Measurements from ENCODE around the gene CBFA2T2. TPM values are rescaled to one million over a fixed set of nuclear protein-coding genes. Genes with fewer than 3 reads are reported as not detected.
A peak's percentile ranks its signal among the peaks of the same experiment; 100 is the strongest.

Gene CBFA2T2
- total RNA-seq, 2 experiments from 2014 or later = 10.2 to 10.9 TPM

DNA sequence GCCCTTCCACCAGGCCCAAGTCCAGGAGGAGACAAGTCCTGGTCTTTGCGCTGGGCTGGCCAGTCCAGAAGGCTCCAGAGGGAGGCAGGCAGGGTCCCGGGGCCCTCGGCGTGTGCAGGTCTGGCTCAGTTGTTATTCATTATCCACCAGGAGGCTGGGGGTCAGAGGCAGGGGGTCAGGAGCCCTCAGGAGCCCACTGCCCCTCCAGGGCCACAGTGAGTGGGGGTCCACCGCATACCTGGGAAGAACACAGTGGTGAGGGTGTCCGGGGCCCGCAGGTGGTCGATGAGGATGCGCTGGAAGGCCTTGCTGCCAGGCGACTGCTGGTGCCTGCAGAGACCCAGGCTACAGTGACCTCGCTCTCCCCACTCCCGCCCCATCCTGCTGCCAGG lies 167.8 kb downstream of the CBFA2T2 start:
- Mint-ChIP-seq H3K27ac (no peak overlapping the region), H3K9me3 (no peaks in the 10 kb centered on the region), H3K36me3 (ENCODE audit: low read depth) (no peaks in the 10 kb centered on the region), H3K4me1 (ENCODE audit: low read depth) (peaks cover 10% of the 10 kb centered on the region), H3K4me3 (no peak overlapping the region), H3K27me3 (no peaks in the 10 kb centered on the region)
- CTCF ChIA-PET = no interaction called here
- TF ChIP-seq, protein P1, sequence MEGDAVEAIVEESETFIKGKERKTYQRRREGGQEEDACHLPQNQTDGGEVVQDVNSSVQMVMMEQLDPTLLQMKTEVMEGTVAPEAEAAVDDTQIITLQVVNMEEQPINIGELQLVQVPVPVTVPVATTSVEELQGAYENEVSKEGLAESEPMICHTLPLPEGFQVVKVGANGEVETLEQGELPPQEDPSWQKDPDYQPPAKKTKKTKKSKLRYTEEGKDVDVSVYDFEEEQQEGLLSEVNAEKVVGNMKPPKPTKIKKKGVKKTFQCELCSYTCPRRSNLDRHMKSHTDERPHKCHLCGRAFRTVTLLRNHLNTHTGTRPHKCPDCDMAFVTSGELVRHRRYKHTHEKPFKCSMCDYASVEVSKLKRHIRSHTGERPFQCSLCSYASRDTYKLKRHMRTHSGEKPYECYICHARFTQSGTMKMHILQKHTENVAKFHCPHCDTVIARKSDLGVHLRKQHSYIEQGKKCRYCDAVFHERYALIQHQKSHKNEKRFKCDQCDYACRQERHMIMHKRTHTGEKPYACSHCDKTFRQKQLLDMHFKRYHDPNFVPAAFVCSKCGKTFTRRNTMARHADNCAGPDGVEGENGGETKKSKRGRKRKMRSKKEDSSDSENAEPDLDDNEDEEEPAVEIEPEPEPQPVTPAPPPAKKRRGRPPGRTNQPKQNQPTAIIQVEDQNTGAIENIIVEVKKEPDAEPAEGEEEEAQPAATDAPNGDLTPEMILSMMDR (IDR thresholded peaks at IDR 0.05) = no peak
- POLR2A ChIA-PET = interaction anchor here (3.8 kb wide), 1 partner anchor 9 kb away, joined by 16 read pairs; the partner anchor contains the start of gene ACTL10
- no peak for ATAC-seq
- peak; percentile 1 for DNase-seq
- intact Hi-C loops (cut with micrococcal nuclease) = no loop called here

DNA sequence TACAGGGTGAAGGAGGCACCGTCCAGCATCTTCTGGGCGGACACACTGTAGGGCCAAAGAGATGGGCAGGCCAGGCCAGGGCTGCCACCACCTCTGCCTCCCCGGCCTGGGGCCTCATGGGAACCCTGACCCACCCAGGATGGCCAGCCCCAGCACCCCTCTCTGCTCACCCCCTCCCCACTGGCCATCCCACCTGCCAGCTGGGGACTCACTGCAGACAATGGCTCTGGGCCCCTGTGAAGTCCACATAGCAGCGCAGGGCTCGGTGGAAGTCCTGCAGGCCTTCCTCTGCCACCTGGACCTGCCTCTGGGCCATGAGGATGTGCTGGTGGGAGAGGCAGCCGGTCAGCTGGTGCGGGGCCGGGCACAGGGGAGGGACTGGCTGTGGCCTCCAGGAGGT lies 168.6 kb downstream of the CBFA2T2 start:
- H3K4me1 Mint-ChIP-seq (ENCODE audit: low read depth) = peaks cover 7% of the 10 kb centered on the region
- ATAC-seq (no peak), DNase-seq (no peak)
- H3K27me3 Mint-ChIP-seq = no peaks in the 10 kb centered on the region
- POLR2A ChIA-PET = interaction anchor here (3.8 kb wide), 1 partner anchor 9 kb away, joined by 16 read pairs; the partner anchor contains the start of gene ACTL10
- H3K36me3 Mint-ChIP-seq (ENCODE audit: low read depth) = no peaks in the 10 kb centered on the region
- no peak overlapping the region for H3K4me3 Mint-ChIP-seq
- TF ChIP-seq, protein P1 (IDR thresholded peaks at IDR 0.05) = no peak
- intact Hi-C loops (cut with micrococcal nuclease) = no loop called here
- H3K9me3 Mint-ChIP-seq = no peaks in the 10 kb centered on the region
- CTCF ChIA-PET = interaction anchor here (2.0 kb wide), 1 partner anchor 10 kb away, joined by 7 read pairs; no protein-coding TSS in a partner anchor
- H3K27ac Mint-ChIP-seq = no peak overlapping the region

DNA sequence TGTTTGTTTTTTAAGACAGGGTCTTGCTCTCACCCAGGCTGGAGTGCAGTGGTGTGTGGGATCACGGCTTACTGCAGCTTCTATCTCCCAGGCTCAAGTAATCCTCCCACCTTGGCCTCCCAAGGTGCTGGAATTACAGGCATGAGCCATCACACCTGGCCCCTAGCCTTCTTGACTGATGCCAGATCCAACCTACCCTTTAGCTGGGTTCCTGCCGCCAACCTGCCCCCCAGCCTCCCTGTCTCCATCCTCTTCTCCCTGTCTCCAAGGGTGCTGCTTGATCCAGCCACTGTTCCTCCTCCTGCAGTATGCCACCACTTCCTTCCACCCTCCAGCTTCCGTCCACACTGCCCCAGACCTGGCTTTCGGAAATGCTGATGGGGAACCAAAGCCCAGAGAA lies 169.0 kb downstream of the CBFA2T2 start:
- Mint-ChIP-seq H3K27ac (no peak overlapping the region), H3K4me3 (no peak overlapping the region), H3K9me3 (no peaks in the 10 kb centered on the region), H3K4me1 (ENCODE audit: low read depth) (peaks cover 7% of the 10 kb centered on the region), H3K27me3 (no peaks in the 10 kb centered on the region), H3K36me3 (ENCODE audit: low read depth) (no peaks in the 10 kb centered on the region)
- intact Hi-C loops (cut with micrococcal nuclease) = no loop called here
- TF ChIP-seq, protein P1 (IDR thresholded peaks at IDR 0.05) = no peak
- CTCF ChIA-PET = interaction anchor here (2.0 kb wide), 1 partner anchor 9 kb away, joined by 7 read pairs; no protein-coding TSS in a partner anchor
- ATAC-seq (no peak), DNase-seq (peak; percentile 0)
- POLR2A ChIA-PET = interaction anchor here (3.8 kb wide), 1 partner anchor 8 kb away, joined by 16 read pairs; the partner anchor contains the start of gene ACTL10

DNA sequence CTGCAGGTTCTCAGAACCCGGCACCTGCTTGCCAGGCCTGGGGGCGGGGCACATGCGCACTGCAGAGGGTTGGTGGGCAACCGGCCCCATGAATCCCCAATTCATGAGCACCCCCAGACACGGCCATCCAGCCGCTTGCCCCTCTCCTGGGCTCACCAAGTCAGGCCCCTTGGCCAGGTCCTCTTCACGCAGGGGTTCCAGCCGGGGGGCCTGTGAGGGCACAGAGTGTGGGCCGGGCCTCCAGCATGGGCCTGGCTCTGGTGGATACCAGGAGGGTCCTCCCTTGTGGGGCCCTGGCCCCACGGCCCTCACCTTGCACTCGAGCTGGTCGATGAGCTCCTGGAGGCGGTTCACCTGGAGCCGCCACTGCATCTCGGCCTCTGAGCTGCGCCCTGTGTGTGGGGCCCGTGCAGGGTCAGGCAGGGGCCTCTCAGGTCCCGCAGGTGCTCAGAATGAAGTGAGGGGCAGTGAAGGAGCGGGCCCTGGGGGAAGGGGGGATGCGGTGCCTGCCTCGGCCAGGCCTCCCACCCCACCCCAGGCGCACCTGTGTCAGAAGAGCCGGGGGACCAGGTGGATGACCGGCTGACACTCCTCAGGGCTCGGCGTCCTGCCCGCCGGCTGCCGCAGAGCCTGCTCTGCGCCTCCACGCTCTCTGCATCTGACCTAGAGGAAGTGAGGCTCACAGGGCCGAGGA lies 169.6 kb downstream of the CBFA2T2 start:
- Mint-ChIP-seq H3K27ac (no peak overlapping the region), H3K36me3 (ENCODE audit: low read depth) (no peaks in the 10 kb centered on the region), H3K4me3 (no peak overlapping the region), H3K27me3 (no peaks in the 10 kb centered on the region), H3K4me1 (ENCODE audit: low read depth) (peaks cover 10% of the 10 kb centered on the region), H3K9me3 (no peaks in the 10 kb centered on the region)
- DNase-seq (peak; percentile 1), ATAC-seq (no peak)
- CTCF ChIA-PET = interaction anchor here (2.0 kb wide), 1 partner anchor 9 kb away, joined by 7 read pairs; no protein-coding TSS in a partner anchor
- TF ChIP-seq, protein P1 (IDR thresholded peaks at IDR 0.05) = no peak
- POLR2A ChIA-PET = interaction anchor here (3.8 kb wide), 1 partner anchor 8 kb away, joined by 16 read pairs; the partner anchor contains the start of gene ACTL10
- intact Hi-C loops (cut with micrococcal nuclease) = no loop called here

DNA sequence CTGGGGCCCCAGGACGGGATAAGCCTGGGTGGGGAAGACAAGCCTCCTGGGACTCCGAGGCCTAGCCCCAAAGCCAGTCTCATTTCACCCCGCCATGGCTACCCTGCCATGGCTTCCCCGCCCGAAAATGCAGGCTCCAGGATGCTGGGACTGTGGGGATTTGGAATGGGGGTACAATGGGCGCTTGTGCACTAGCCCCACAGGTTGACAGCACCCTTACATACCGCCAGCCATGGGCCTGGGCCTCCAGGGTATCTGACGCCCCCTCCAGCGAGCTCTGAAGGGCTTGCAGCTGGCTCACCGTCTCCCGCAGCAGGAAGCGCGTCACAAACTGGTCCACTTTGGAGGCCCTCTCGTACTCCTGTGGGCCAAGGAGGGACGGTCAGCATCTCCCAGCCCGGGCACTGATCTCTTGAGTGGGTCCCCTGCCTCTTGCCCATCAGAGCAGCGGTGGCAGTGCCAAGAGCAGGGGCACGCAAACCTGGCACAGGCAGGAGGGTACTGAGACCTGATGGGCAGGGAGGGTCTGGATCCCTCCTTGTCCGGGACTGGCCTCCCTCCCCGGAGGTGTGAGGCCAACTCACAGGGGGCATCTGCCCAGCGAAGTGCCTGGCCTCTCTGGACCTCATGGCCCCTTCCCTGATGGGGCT lies 170.3 kb downstream of the CBFA2T2 start:
- Mint-ChIP-seq H3K9me3 (no peaks in the 10 kb centered on the region), H3K4me1 (ENCODE audit: low read depth) (peaks cover 16% of the 10 kb centered on the region), H3K36me3 (ENCODE audit: low read depth) (no peaks in the 10 kb centered on the region), H3K27ac (no peak overlapping the region), H3K27me3 (no peaks in the 10 kb centered on the region), H3K4me3 (no peak overlapping the region)
- intact Hi-C loops (cut with micrococcal nuclease) = no loop called here
- ATAC-seq (no peak), DNase-seq (no peak)
- ChIA-PET POLR2A (no interaction called here), CTCF (interaction anchor here (2.0 kb wide), 1 partner anchor 8 kb away, joined by 7 read pairs; no protein-coding TSS in a partner anchor)
- TF ChIP-seq, protein P1 (IDR thresholded peaks at IDR 0.05) = no peak
